H1 (cell line): Measurements from ENCODE around the gene OR2V2. TPM values are rescaled to one million over a fixed set of nuclear protein-coding genes. Genes with fewer than 3 reads are reported as not detected.

Experiments
- FOSL1 ChIP-seq: IDR thresholded peaks from 2 replicates; pipeline ENCODE4 v1.6.1; 2011; ENCODE audit warnings: mild to moderate bottlenecking, low read depth, low read length, moderate library complexity; ENCODE audit not compliant: insufficient read depth
- polyA plus RNA-seq, 7 experiments: library from polyadenylated mRNA; depleted of rRNA in 3 of 7; stranded (reverse) in 5 of 7; unstranded in 2 of 7; fragments of >200 nt in 5 of 7; fragments of 200-250 nt in 2 of 7; gene quantifications; 1 replicate in 5 of 7; 2 replicates in 1 of 7; 4 replicates in 1 of 7; pipeline versions ENCODE4 v1.2.1 to v1.2.3, GENCODE V29; 2011 to 2013; ENCODE audit warnings: missing spikeins in 2 of 7, mixed read lengths in 2 of 7
- total RNA-seq: library from RNA; stranded (reverse); fragmentation: NEBNext Ultra II Directional; extraction: Animal tissue kit (Norgen Biotek cat#: 25700); gene quantifications from 2 replicates; pipeline ENCODE4 v1.2.1, GENCODE V29; 2021

Gene OR2V2
- total and polyA plus RNA-seq, 2 of the 8 experiments (the other 6 are each of a cell fraction or from before 2014, with no cell fraction given), result not detected

DNA sequence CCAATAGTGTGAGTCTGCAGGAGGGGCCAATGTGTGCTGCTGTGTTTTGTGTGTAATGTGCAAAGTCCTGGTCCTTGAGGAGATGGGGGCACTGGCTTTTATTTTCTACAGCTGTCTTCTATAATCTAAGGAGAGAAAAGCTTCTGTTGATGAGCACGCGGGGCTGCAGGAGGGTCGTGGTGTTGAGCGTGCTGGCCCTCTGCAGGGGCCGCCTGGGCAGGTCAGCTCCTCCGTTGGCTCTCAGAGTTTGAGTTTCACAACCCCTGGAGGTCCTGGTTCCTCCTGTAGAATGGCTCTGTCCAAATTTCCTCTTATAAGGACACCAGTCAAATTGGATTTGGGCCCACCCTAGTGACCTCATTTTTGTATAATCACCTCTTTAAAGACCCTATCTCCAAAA is 29.0 kb upstream of the OR2V2 start (continued):
- no peak for TF ChIP-seq FOSL1
